HG03108 (cell line): Measurements from ENCODE around the gene TTC28.

Experiments
- ATAC-seq: cut with Tn5 transposase; IDR thresholded peaks from one replicate; pipeline ENCODE4 v1.9.1; 2021; ENCODE audit warnings: moderate library complexity; ENCODE audit not compliant: unreplicated experiment

TTC28 gene

GRCh38 chr22:28151151-28151816, 528.4 kb downstream of the TTC28 start:
- no peak for ATAC-seq

GRCh38 chr22:28148816-28149465, 530.7 kb downstream of the TTC28 start:
- no peak for ATAC-seq

GRCh38 chr22:28147401-28147800, 532.2 kb downstream of the TTC28 start:
- ATAC-seq = no peak

GRCh38 chr22:28146401-28147314, 533.0 kb downstream of the TTC28 start:
- ATAC-seq = no peak

- ATAC-seq = no peak
Observed at GRCh38 chr22:28143961-28144745, 535.5 kb downstream of the TTC28 start.

GRCh38 chr22:28143241-28143865, 536.3 kb downstream of the TTC28 start:
- ATAC-seq = no peak

- ATAC-seq = no peak
Observed at GRCh38 chr22:28142361-28142961, 537.2 kb downstream of the TTC28 start.

GRCh38 chr22:28141614-28142013, 538.0 kb downstream of the TTC28 start:
- no peak for ATAC-seq

- ATAC-seq = no peak
Observed at GRCh38 chr22:28139961-28140360, 539.7 kb downstream of the TTC28 start.

- no peak for ATAC-seq
Observed at GRCh38 chr22:28139516-28139915, 540.1 kb downstream of the TTC28 start.

- no peak for ATAC-seq
Observed at GRCh38 chr22:28137036-28137435, 542.6 kb downstream of the TTC28 start.

- ATAC-seq = no peak
Observed at GRCh38 chr22:28132466-28132865, 547.2 kb downstream of the TTC28 start.

GRCh38 chr22:28129319-28129962, 550.2 kb downstream of the TTC28 start:
- no peak for ATAC-seq

GRCh38 chr22:28128827-28129226, 550.8 kb downstream of the TTC28 start:
- no peak for ATAC-seq

GRCh38 chr22:28125799-28126198, 553.8 kb downstream of the TTC28 start:
- ATAC-seq = no peak

- no peak for ATAC-seq
Observed at GRCh38 chr22:28123989-28124766, 555.5 kb downstream of the TTC28 start.

- no peak for ATAC-seq
Observed at GRCh38 chr22:28120691-28121592, 558.7 kb downstream of the TTC28 start.
